MV-4-11 (cell line): ENCODE data around the gene RPL35A.
"Not testable (repeated sequence)": the region's sequence is repeated elsewhere in the genome, so short reads cannot be mapped to it uniquely, and the experiment has no call there.

Source experiments
- DNase-seq: peaks from one replicate; lab custom pipeline; 2025; lab: John Stamatoyannopoulos, UW

The RPL35A gene

DNA sequence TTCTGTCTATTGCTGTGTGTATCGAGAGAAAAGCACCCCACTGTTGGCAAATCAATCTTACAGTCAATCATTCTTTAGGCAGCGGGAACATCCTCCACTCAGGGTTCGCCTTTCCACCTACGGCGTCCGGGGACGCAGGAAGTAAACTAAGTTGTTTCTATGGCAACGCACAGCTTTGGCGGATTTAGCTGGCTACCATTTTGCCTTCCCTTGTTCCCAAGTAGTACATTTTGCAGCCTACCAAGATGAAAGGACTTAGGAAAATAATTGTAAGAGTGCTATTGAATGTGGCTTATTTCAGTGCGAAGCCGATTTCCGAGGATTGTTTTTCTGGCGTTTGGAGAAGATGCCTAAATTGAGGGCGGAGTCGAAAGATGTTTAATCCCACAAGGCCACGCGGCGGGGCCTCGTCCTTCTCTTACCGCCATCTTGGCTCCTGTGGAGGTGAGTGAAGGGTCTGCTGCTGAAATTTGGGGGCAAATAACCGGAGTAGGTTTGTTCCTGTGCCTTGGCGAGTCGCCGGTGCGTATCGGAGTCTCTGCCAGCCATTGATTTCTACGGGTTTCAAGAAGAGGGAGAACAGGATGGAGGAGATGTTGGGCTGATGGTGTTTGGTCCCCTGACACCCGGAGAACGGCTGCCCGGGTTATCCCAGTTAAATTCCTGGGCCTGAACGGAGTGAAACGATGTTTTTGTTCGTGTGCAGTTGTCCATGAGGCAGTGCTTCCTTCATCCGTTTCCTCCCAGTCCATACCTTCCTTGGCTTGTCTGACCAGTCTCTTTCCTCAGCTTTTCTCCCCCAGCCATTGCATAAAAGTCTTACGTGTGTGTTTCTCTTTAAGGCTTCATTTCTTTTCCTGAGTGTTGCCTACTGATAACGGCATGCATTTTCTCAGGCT is at the start of gene RPL35A:
Gene RPL35A, plus strand, starts transcription at position 413 of the 899 bp plus-strand sequence. CDS start 778 bp downstream, outside the sequence.
- peak; percentile 92 for DNase-seq

- DNase-seq, result no peak
These were observed 48.4 kb upstream of the RPL35A start for GRCh38 chr3:197901626-197902025.

GRCh38 chr3:197906023-197906849 is 43.8 kb upstream of the RPL35A start:
- peak; percentile 67 for DNase-seq

- no peak for DNase-seq
These were observed 43.2 kb upstream of the RPL35A start for GRCh38 chr3:197906850-197907187.

DNA sequence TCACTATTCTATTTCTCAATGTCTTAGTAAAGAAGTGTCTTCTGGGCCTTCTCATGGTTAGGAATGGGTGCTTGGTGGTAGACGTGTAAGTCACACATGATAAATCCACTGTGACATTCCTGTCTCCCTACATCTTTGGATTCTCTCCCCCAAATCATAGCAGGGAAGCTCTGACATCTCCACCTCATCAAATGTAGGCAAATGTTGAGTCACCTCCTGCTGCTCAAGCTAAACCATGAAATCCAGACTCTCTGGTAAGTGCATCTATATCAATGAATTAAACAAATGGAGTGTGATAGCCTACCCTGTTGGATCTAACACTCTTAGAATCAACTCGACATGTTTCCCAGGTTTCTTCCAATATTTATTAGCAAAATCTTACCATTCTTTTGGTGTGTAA is 42.8 kb upstream of the RPL35A start:
- DNase-seq, result no peak

DNA sequence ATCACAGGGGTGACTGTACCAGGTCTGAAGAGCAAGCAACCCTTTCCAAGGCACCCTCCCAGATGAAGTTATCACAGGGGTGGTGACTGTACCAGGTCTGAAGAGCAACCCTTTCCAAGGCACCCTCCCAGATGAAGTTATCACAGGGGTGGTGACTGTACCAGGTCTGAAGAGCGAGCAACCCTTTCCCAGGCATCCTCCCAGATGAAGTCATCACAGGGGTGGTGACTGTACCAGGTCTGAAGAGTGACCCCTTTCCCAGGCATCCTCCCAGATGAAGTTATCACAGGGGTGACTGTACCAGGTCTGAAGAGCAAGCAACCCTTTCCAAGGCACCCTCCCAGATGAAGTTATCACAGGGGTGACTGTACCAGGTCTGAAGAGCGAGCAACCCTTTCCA is 41.4 kb upstream of the RPL35A start:
- DNase-seq, result not testable (repeated sequence)

GRCh38 chr3:197908957-197909701 is 40.9 kb upstream of the RPL35A start:
- DNase-seq, result no peak

GRCh38 chr3:197912741-197913476 is 37.1 kb upstream of the RPL35A start:
- no peak for DNase-seq

DNA sequence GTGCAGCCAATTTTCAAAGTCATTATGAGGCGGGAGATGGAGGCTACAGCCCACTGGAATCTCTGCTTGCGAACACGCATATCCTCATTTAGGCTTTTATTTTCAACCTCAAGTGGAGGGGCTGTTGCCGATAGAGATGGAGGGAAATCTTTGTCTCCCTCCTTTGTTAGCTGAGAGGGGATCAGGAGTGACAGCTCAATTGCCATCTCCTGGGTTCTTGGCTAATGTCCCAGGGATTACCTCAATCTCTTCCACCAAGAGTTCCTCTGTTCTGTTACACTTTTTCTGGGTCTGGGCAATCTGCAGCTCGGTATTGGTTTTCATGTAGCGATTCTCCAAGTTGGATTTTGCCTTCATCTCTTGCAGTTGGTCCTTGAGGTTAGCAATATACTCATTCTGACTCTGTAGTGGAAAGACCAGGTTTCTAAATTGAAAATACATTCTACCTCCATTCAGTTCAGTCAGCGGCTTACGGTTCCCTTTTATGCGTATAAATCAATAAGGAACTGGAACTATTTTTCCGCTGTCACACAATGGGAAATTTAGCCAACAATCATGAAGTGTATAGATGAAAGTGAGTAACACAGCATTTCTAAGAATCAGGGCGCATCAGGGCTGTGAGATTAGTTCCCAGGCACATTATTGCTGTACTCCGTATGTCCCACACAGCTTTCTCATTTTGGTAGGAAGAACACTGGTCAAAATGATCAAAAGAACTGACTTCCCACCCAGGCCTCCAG is 36.2 kb upstream of the RPL35A start:
- no peak for DNase-seq

GRCh38 chr3:197921429-197922275 is 28.3 kb upstream of the RPL35A start:
- DNase-seq, result not testable (repeated sequence)

- DNase-seq, result no peak
These were observed 23.6 kb upstream of the RPL35A start for GRCh38 chr3:197926418-197926817.

- not testable (repeated sequence) for DNase-seq
These were observed 22.4 kb upstream of the RPL35A start for GRCh38 chr3:197927578-197927977.

GRCh38 chr3:197936819-197937384 is 13.1 kb upstream of the RPL35A start:
- DNase-seq, result no peak

- DNase-seq, result no peak
These were observed 9.1 kb upstream of the RPL35A start for GRCh38 chr3:197940745-197941384.

- no peak for DNase-seq
These were observed 6.9 kb upstream of the RPL35A start for GRCh38 chr3:197942956-197943556.

DNA sequence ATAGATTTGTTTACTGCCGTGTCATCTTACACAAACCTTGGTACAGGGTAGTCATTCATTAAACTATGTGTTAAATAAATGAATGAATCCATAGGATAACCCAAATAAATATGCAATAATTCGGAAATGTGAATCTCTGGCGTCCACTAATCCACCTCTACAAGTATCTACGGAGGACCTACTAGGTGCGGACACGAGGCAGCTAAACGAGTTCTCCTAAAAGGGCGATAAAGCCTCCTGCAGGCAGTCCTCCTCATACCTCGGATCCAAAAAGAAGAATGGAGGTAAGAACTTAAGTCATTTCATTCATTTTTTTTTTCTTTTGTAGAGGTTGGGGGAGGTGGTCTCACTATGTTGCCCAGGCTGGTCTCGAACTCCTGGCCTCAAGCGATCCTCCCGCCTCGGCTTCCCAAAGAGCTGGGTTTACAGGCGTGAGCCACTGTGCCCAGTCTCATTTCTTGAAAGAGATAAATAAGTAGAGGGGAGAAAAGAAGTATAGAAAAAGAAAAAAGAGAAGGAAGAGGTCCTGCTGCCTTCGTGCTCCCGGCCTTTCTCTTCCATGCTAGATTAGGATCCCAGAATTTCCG is 706 bp upstream of the RPL35A start:
- DNase-seq, result no peak

GRCh38 chr3:197950677-197951061 is 679 bp downstream of the RPL35A start:
- DNase-seq, result no peak

- DNase-seq, result no peak
These were observed 1.5 kb downstream of the RPL35A start for GRCh38 chr3:197951392-197951990.
